ENCODE results near the gene NINL.

NINL gene

DNA sequence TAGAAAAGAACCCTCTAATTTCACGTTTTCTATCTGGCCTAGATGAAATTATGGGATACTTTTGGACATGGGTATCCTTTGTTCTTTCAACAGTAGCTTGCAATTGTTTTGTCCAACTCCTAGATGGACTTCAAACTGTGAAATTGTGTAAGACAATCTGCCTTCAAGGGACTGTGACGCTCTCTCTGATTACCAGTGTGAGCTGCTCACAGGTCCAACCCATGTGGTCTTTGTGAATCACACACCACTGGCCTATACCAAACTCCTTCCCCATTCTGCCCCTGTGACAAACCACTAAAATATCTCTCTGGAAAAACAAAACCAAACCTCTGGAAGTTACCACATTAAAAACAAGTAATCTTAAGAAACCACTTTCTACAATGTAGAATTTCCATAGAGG is 59.5 kb downstream of the NINL start:
- TF ChIP-seq, protein P1, sequence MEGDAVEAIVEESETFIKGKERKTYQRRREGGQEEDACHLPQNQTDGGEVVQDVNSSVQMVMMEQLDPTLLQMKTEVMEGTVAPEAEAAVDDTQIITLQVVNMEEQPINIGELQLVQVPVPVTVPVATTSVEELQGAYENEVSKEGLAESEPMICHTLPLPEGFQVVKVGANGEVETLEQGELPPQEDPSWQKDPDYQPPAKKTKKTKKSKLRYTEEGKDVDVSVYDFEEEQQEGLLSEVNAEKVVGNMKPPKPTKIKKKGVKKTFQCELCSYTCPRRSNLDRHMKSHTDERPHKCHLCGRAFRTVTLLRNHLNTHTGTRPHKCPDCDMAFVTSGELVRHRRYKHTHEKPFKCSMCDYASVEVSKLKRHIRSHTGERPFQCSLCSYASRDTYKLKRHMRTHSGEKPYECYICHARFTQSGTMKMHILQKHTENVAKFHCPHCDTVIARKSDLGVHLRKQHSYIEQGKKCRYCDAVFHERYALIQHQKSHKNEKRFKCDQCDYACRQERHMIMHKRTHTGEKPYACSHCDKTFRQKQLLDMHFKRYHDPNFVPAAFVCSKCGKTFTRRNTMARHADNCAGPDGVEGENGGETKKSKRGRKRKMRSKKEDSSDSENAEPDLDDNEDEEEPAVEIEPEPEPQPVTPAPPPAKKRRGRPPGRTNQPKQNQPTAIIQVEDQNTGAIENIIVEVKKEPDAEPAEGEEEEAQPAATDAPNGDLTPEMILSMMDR (IDR thresholded peaks at IDR 0.05; ENCODE audit: low read depth, low read length, missing control alignments): no peak
- peak; percentile 73 for DNase-seq (ENCODE audit: extremely low read depth, low read depth)
- H3K4me3 ChIP-seq (replicated peaks; ENCODE audit: low read depth, low read length): no peak overlapping the region

DNA sequence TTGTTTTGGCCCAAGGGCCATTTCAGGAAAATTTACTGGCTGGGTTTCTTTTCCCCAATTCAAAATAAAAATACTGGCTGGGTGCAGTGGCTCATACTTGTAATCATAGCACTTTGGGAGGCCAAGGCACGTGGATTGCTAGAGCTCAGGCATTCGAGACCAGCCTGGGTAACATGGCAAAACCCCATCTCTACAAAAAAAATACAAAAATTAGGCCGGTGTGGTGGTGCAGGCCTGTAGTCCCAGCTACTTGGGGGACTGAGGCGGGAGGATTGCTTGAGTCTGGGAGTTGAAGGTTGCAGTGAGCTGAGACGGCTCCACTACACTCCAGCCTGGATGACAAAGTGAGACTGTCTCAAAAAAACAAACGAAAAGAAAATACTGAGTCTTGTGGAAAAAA is 60.0 kb downstream of the NINL start:
- TF ChIP-seq, protein P1 (IDR thresholded peaks at IDR 0.05; ENCODE audit: low read depth, low read length, missing control alignments): no peak
- no peak overlapping the region for H3K4me3 ChIP-seq (replicated peaks; ENCODE audit: low read depth, low read length)
- DNase-seq (ENCODE audit: extremely low read depth, low read depth): no peak

DNA sequence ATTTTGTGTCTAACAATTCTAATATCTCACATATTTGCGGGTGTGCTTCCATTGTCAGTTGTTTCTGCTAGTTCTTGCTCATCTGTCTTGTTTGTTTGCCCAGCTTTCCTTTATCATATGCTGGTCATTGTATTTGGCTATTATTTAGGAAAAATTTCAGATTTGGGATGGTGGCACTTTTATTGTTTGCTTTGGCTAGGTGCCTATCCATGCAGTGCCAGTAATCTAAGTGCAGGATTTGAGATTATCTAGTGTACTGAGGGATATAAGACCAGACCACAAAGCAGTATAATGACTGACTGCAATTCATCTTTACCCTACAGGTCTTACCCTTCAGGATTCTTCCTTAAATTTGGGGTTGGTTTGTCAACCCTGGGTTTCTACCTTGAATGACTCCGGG is 63.9 kb downstream of the NINL start:
- TF ChIP-seq, protein P1 (IDR thresholded peaks at IDR 0.05; ENCODE audit: low read depth, low read length, missing control alignments): no peak
- no peak for DNase-seq (ENCODE audit: extremely low read depth, low read depth)
- H3K4me3 ChIP-seq (replicated peaks; ENCODE audit: low read depth, low read length): no peak overlapping the region

DNA sequence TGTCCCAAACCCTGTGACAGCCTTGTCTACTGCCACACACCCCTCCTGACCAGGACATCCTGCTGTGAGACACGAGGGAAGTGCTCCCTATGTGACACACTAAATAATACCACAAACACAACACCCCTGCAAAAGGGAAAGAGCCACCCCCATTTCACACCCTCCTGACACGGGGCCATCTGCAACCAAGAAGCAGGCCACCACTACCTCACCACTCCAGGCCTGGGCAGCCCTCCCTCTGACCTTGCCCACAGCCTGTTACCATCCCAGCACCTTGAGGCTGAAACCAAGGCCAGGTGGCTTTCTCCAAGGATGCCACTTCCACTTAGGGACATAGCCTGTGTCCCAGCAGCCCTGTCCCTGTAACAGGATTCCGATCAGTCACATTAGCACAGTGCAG is 68.2 kb downstream of the NINL start:
- no peak overlapping the region for H3K4me3 ChIP-seq (replicated peaks; ENCODE audit: low read depth, low read length)
- DNase-seq (ENCODE audit: extremely low read depth, low read depth): no peak
- TF ChIP-seq, protein P1 (IDR thresholded peaks at IDR 0.05; ENCODE audit: low read depth, low read length, missing control alignments): no peak

DNA sequence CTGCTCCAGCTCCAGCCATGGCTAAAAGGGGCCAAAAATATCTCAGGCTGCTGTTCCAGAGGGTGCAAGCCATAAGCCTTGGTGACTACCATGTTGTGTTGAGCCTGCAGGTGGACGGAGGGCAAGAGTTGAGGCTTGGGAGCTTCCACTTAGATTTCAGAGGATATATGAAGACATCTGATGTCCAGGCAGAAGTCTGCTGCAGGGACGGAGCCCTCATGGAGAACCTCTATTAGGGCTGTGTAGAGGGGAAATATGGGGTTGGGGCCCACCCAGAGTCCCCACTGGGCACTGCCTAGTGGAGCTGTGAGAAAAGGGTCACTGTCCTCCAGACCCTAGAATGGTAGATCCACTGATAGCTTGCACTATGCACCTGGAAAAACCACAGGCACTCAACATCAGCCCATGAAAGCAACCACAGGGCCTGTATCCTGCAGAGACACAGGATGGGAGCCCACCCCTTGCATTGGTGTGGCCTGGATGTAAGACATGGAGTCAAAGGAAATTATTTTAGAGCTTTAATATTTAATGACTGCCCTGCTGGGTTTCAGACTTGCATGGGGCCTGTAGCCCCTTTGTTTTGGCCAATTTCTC is 70.5 kb downstream of the NINL start:
- no peak for DNase-seq (ENCODE audit: extremely low read depth, low read depth)
- TF ChIP-seq, protein P1 (IDR thresholded peaks at IDR 0.05; ENCODE audit: low read depth, low read length, missing control alignments): no peak
- no peak overlapping the region for H3K4me3 ChIP-seq (replicated peaks; ENCODE audit: low read depth, low read length)

DNA sequence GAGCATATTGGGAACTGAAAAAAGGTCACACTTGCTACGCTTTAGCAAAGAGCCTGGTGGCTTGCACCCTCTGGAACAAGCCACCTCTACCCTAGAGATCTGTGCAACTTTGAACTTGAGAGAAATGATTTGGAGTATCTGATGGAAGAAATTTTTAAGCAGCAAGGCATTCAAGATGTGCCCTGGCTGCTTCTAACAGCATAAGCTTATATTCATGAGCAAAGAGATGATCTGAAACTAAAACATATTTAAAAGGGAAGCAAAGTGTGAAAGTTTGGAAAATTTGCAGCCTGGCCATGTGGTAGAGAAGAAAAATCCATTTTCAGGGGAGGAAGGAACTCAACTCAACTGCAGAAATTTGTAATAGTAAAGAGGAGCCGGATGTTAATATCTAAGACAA is 71.1 kb downstream of the NINL start:
- H3K4me3 ChIP-seq (replicated peaks; ENCODE audit: low read depth, low read length): no peak overlapping the region
- no peak for DNase-seq (ENCODE audit: extremely low read depth, low read depth)
- TF ChIP-seq, protein P1 (IDR thresholded peaks at IDR 0.05; ENCODE audit: low read depth, low read length, missing control alignments): no peak

DNA sequence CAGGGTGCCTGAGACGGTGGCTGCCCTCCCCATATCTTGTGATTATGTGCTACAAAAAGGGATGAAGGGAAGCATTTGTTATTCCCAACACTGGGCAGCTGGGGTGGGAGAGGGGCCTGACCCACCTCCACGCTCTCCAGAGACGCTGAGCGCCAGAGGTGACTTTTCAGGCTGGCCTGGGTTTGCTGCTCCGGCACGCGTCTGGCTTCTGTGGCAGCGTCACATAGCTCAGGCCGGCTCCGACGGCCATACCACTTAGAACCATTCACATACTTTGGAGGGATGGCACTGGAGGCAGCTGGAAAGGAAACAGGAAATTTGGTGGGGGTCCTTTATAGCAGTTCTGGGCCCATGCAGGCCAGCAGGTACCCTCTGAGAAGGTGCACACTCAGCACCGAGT is 72.6 kb downstream of the NINL start:
- no peak overlapping the region for H3K4me3 ChIP-seq (replicated peaks; ENCODE audit: low read depth, low read length)
- TF ChIP-seq, protein P1 (IDR thresholded peaks at IDR 0.05; ENCODE audit: low read depth, low read length, missing control alignments): no peak
- DNase-seq (ENCODE audit: extremely low read depth, low read depth): no peak
